GM08714 (cell line): ENCODE measurements around the gene TSPAN32.
"Not testable (repeated sequence)": the region's sequence is repeated elsewhere in the genome, so short reads cannot be mapped to it uniquely, and the experiment has no call there.

Experiments
- H3K4me3 ChIP-seq: fragments of 200-500 bp; sonication (Bioruptor generic); 2 replicates; pipeline ENCODE4 v1.5.1; 2014; ENCODE audit warnings: mild to moderate bottlenecking, low read length, inconsistent platforms
- ZNF274 ChIP-seq: IDR thresholded peaks from 2 replicates; pipeline ENCODE4 v1.6.1; 2012; ENCODE audit warnings: mild to moderate bottlenecking, low read depth, low read length

TSPAN32 gene

GRCh38 chr11:2271077-2271326 lies 30.8 kb upstream of the TSPAN32 start:
- no peak overlapping the region for H3K4me3 ChIP-seq
- TF ChIP-seq ZNF274, result no peak

GRCh38 chr11:2271327-2272227 lies 30.2 kb upstream of the TSPAN32 start:
- H3K4me3 ChIP-seq, result no peak overlapping the region
- no peak for TF ChIP-seq ZNF274

- H3K4me3 ChIP-seq, result no peak overlapping the region
- TF ChIP-seq ZNF274, result no peak
Measured at GRCh38 chr11:2272228-2272945, 29.4 kb upstream of the TSPAN32 start.

GRCh38 chr11:2272946-2273280 lies 28.9 kb upstream of the TSPAN32 start:
- no peak overlapping the region for H3K4me3 ChIP-seq
- no peak for TF ChIP-seq ZNF274

GRCh38 chr11:2273311-2273710 lies 28.5 kb upstream of the TSPAN32 start:
- TF ChIP-seq ZNF274, result no peak

GRCh38 chr11:2273771-2274170 lies 28.0 kb upstream of the TSPAN32 start:
- no peak overlapping the region for H3K4me3 ChIP-seq
- no peak for TF ChIP-seq ZNF274

More at GRCh38 chr11:2273311-2273710, 28.5 kb upstream of the TSPAN32 start:
- no peak overlapping the region for H3K4me3 ChIP-seq

- TF ChIP-seq ZNF274, result no peak
- H3K4me3 ChIP-seq, result no peak overlapping the region
Measured at GRCh38 chr11:2275334-2276279, 26.2 kb upstream of the TSPAN32 start.

- H3K4me3 ChIP-seq, result no peak overlapping the region
Measured at GRCh38 chr11:2276280-2277007, 25.4 kb upstream of the TSPAN32 start.

GRCh38 chr11:2277008-2277346 lies 24.8 kb upstream of the TSPAN32 start:
- TF ChIP-seq ZNF274, result no peak
- H3K4me3 ChIP-seq, result no peak overlapping the region

More at GRCh38 chr11:2276280-2277007, 25.4 kb upstream of the TSPAN32 start:
- no peak for TF ChIP-seq ZNF274

GRCh38 chr11:2277933-2278523 lies 23.8 kb upstream of the TSPAN32 start:
- H3K4me3 ChIP-seq, result no peak overlapping the region
- no peak for TF ChIP-seq ZNF274

- TF ChIP-seq ZNF274, result no peak
- H3K4me3 ChIP-seq, result no peak overlapping the region
Measured at GRCh38 chr11:2280208-2280607, 21.6 kb upstream of the TSPAN32 start.

GRCh38 chr11:2286350-2286749 lies 15.5 kb upstream of the TSPAN32 start:
- not testable (repeated sequence) for H3K4me3 ChIP-seq

- no peak overlapping the region for H3K4me3 ChIP-seq
Measured at GRCh38 chr11:2287091-2287490, 14.7 kb upstream of the TSPAN32 start.

More at GRCh38 chr11:2287091-2287490, 14.7 kb upstream of the TSPAN32 start:
- no peak for TF ChIP-seq ZNF274
